ENCODE results near the gene CCS.

GRCh38 chr11:66549696-66550095 is 43.3 kb upstream of the CCS start:
- TF ChIP-seq CTCF (IDR thresholded peaks at IDR 0.05 in 8 of 11, conservative IDR thresholded peaks at IDR 0.05 in 3 of 11) (no peak), POLR2A (IDR thresholded peaks at IDR 0.05) (no peak)

All from spleen (tissue), 7 donors.